ENCODE results near the gene KRT34.
"Not testable (repeated sequence)": the region's sequence is repeated elsewhere in the genome, so short reads cannot be mapped to it uniquely, and the experiment has no call there.

KRT34 gene

DNA sequence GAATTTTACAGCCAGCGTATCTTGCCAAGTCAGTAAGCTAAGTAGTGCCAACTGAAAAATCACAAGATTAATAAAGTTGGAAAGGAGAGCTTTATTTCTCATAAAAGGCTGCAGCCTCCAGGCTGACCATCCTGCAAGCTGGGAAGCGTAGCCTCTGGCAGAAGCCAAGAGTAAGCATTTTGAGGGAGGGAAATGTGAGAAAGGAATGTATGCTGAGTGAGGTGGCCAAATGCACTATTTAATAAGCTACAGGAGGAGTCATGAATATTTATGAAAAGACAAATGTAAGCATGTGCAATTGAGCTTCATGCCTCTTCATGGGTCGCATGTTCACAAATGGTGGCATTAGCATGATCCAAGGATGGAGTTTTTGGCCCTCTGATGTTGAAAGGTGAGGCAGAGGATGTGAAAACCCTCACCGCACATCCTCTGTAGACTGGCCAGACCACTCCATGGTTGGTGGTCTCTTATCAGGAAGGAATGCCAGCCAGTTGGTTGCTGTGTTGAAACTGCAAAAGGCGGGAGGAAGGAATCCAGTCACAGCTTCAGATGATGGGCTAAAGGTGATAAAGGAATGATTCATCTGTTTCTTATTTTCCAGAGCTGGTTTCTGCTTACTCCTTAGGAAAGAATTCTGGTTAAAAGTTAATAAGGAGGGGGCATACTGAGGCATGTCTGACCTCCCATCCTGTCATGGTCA, 21.7 kb downstream of the KRT34 start:
- no peak for DNase-seq

DNA sequence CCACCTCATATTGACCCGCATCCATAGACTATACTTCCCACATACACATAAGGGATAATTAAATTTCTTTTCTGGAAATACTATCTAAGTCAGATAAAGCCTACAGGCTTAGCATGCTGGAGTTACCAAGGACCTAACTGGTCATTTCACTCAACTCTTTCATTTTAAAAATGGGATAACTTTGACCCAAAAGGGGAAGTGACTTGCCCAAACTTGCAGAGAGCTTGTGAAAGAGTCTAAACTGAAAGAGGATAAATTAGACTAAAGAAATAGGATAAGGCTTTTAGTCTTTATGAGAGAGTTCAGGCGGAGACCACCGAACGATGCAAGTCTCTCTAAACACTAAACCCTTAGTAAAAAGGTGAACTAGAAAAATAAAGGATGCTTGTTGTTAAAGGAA, 27.6 kb downstream of the KRT34 start:
- DNase-seq, result no peak

DNA sequence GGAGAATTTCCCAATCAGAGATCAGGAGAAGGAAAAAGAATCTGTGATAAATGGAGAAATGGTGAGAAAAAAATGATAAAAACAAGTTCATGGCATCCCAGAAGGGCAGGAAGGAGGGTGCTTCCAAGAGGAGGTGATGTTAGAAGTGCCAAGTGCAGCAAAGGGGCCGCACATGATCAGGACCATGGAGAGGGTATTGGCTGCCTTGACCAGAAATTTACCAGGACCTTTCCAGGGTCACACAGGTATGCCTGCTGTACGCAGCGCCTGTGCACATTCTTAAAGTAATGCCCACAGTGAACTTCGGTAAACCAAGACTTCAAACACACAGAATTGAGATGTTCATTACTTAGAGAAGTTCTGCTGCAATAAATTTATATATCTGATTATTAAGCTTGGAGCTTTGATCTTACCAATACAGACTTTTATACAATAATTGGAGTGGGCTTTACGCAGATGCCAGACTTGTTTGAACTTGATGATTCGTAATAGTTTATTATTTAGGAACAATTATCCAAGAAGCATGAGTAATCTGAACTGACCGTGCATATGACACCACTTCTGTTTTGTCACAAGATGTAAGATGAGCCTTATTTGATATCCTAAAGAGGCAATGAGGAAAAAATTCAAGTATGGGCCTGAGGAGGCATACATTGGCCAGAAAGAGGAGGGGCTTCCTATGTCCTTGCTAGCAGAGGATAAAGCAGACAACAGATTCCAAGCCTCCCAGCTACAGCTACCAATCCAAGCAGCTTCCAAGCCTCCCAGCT, 29.3 kb downstream of the KRT34 start:
- DNase-seq, result no peak

GRCh38 chr17:41351177-41351576, 30.9 kb downstream of the KRT34 start:
- no peak for DNase-seq

- DNase-seq, result not testable (repeated sequence)
Observed at GRCh38 chr17:41350381-41350878, 31.7 kb downstream of the KRT34 start, which contains the start of gene KRT33A. KRT33A (minus strand) TSS chr17:41350828; CDS start chr17:41350767, 61 bp downstream.

- no peak for DNase-seq
Observed at GRCh38 chr17:41347869-41348760, 34.0 kb downstream of the KRT34 start.

DNA sequence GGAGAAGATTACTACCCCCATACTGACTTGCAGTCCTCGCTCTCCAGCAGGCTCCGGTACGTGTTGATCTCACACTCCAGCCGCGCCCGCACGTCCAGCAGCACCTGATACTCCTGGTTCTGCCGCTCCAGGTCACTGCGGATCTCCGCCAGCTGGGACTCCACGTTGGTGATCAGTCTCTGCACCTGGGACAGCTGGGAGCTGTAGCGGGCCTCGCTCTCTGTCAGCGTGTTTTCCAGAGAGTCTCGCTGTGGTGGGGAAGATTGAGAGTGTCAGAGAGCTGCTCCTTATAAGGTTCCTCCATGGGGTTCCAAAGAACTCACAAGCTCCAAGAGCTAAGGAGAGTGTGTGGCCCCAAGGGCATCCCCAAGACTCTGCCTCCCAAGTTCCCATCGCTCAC, 35.7 kb downstream of the KRT34 start:
- DNase-seq, result not testable (repeated sequence)

GRCh38 chr17:41345992-41346391, 36.1 kb downstream of the KRT34 start:
- DNase-seq, result no peak

DNA sequence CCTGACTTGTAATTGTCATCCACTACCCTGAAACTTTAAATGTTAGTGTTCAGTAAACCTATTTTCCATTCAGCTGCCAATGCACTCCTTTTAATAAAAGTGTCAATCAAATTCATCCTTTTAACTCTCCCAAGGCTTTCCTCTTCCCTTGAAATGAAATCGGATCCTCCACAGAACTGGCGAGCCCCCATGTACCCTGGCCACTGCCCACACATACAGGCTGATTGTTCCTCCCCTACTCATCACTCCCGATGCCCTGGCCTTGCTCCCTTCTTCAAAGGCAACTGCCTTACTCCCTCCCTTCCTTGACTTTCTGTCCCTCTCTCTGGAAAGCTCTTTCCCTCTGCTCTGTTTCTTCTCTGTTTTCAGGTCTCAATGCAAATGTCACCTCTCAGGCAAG, 39.1 kb downstream of the KRT34 start:
- no peak for DNase-seq

GRCh38 chr17:41340934-41341861, 40.9 kb downstream of the KRT34 start:
- no peak for DNase-seq

DNA sequence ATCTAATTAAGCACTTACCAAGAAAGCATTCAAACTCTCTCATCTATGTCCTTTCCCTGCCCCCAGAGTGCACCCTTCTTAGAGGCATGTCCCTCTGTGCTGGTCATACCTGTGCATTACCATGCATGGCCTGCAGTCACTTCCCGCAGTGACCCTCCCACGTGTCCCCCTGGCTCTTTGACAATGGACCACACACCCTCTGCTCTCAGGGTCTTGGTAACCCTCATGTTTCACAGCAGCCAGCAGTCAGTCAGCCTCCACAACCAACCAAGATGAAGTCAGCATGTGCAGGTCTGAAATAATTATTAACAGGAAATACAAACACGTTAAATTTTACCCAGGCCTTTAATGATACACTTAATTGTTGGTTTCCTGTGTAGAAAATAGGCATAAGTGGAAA, 41.6 kb downstream of the KRT34 start:
- DNase-seq, result no peak

DNA sequence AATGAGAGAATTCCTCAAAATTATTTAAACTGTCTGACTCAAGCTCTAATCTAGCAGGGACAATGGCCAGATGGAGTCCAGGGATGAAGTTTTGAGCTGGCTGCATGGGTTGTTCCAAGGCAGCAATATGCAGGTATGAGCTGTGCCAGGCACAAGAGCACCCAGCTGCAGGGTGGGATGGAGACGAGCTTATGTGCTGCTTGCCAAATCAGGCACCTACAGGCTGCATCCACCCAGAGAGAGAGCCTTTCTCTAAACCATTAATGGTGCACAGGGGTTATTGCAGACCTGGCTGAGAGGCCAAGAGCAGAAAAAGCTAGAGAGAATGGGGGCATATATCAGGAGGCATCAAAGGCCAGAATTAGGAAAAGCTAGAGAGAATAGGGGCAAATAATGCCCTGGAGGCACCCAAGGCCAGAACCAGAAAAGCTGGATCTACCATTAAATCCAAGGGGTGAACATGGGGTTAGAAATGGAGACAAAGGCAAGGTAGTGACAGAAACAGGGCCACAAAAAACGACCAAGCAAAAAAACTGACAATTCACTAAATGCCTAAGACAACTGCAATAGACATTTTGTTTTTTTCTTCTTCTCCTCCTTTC, 42.4 kb downstream of the KRT34 start:
- DNase-seq, result no peak

DNA sequence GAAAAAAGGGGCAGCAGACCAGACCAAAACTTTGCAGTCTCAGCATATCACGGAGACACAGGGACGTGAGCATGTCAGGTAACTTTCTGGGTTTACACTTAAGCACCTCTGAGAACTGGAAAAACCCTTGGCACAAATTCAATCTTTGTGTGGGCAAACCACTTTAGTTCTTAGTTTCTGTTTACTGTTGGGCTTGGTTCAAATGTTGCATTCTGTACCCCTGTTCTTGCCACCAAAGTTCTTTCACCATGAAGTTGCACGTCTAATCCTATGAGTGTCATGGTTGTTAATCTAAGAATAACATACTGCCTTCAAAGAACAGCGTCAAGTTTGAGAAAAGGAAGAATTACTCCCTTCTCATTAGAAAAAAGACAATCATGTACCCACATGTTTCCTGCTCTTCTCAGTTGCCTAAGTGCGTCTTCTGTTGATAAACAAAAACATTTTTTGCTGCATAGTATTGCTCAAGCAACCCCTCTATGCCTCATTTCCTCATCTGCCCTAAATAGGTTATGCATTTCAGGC, 43.1 kb downstream of the KRT34 start:
- no peak for DNase-seq

- DNase-seq, result no peak
Observed at GRCh38 chr17:41335747-41336146, 46.4 kb downstream of the KRT34 start.

- DNase-seq, result no peak
Observed at GRCh38 chr17:41334385-41335305, 47.5 kb downstream of the KRT34 start.

DNA sequence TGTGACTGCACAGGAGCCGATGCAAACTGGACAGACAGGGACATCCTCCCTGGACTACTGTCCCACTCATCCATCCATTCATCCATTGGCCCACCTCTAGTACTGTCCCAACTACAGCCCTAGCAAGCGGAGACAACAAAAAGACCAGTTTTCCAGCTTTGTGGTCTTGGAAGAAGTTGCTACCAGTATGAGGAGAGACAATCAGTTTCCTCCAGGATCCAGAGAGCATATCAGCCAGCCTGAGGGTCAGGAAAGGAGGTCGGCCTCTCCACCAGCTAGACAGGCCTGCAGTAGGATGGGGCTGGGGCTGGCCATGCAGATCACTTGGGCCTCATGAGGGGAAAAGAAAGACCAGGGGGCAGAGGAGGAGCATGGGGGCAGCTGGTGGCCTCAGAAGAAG, 48.3 kb downstream of the KRT34 start:
- no peak for DNase-seq

- DNase-seq, result no peak
Observed at GRCh38 chr17:41333098-41333497, 49.0 kb downstream of the KRT34 start.

GRCh38 chr17:41332239-41332638, 49.9 kb downstream of the KRT34 start:
- DNase-seq, result no peak

- DNase-seq, result no peak
Observed at GRCh38 chr17:41331606-41332005, 50.5 kb downstream of the KRT34 start.

DNA sequence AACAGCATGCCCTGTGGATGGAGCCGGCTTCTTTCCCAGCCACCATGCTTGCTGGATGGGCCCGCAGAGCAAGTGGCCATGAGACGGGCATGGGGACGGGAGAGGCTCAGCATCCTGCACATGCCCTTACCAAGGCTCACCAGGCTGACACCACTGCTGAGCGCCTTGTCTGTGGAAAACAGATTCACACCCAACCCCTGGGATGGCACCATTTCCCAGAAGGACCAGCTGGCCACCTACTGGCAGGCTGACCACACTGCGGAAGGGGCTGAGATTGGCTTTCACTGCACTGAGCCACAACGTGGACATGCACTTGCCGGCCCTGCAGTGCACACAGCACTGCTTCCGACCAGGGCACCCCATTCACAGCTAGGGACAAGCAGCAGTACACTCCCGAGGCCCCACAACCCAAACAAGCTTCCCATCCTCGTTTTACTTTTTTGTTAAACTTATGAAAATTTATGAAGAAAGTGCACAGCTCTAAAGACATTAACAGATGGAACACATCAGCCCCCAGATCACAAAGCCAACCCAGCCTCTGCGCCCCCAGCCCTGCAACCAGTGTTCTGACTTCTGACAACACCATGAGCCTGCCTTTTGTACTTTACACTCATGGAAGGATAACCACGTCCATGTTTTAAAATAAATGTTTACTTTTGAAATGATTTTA, 52.7 kb downstream of the KRT34 start:
- no peak for DNase-seq

All from left hindlimb (tissue), 1 donor.